ENCODE results near the gene GFRA4.

GFRA4 gene

DNA sequence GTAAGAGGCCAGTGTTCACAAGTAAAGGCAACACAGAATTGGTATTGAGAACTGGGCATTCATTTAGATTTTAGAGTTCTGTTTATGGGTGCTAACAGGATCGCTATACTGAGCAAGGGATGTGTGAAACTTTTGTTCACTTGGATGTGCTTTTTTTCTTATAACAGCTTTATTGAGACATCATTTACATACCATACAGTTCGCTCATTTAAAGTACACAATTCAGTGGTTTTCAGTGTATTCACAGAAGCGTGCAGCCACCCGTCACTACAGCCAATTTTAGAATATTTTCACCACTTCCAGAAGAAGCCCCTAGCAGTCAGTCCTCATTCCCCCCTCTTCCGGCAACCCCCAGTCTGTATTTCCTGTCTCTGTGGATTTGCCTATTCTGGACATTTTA, 48.7 kb downstream of the GFRA4 start:
- TF ChIP-seq CTCF (IDR thresholded peaks at IDR 0.05; ENCODE audit: insufficient read depth, low read depth, low read length, missing control alignments) = no peak
- DNase-seq (ENCODE audit: low read depth) = no peak
- no peak overlapping the region for H3K4me3 ChIP-seq (ENCODE audit: low read depth, low read length)

DNA sequence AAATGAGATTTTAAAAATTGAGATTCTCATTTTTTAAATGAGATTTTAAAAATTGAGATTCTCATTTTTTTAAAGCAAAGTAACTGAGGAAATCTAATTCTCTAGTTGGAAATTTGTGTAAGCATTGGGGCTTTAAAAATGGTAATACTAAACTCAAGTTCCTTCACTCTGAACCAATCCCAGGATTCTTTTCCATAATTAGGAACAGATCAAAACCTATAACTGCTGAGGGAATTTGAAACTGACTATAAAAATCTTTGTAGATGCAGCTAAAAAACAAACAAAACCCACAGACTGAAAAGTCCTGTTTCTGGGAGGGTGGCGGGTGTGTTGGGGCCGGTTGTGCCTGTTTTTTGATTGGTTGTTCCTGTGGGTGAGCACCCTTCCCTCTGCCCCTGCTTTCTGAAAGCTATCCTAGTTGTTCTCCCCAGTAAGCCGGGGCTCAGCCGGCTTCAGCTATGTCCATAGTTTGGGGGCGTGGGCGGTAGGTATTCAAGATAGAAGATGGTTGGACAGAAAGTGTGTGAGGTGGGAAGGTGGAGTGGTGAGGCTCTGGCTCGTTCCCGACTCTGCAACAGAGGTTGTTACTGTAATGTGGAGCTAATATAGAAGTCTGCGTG, 49.3 kb downstream of the GFRA4 start:
- H3K4me3 ChIP-seq (ENCODE audit: low read depth, low read length) = no peak overlapping the region
- DNase-seq (ENCODE audit: low read depth) = no peak
- TF ChIP-seq CTCF (IDR thresholded peaks at IDR 0.05; ENCODE audit: insufficient read depth, low read depth, low read length, missing control alignments) = no peak

- no peak overlapping the region for H3K4me3 ChIP-seq (ENCODE audit: low read depth, low read length)
- no peak for TF ChIP-seq CTCF (IDR thresholded peaks at IDR 0.05; ENCODE audit: insufficient read depth, low read depth, low read length, missing control alignments)
- no peak for DNase-seq (ENCODE audit: low read depth)
These were observed 50.2 kb downstream of the GFRA4 start for GRCh38 chr20:3612795-3613572.

DNA sequence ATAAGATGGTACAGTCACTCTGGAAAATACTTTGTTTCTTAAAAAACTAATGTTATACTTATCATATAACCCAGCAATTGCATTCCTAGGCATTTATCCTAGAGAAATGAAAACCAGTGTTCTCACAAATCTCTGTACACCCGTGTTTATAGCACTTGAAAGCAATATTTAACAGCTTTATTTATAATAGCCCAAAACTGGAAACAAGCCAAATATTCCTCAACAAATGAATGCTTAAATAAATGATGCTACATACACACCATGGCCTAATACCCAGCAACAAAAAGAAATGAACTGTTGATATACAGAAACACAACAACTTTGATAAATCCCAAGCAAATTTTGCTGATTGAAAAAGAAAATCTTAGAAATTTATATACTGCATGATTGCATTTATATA, 51.3 kb downstream of the GFRA4 start:
- TF ChIP-seq CTCF (IDR thresholded peaks at IDR 0.05; ENCODE audit: insufficient read depth, low read depth, low read length, missing control alignments) = no peak
- H3K4me3 ChIP-seq (ENCODE audit: low read depth, low read length) = no peak overlapping the region
- DNase-seq (ENCODE audit: low read depth) = no peak

Measured in GM12865 (cell line).